PC-3 (cell line): ENCODE results near the gene RCSD1. TPM values are rescaled to one million over a fixed set of nuclear protein-coding genes. Genes with fewer than 3 reads are reported as not detected.

ENCODE experiments used
- ATAC-seq: fragments of 200-7000 bp; cut with Tn5 transposase; 2 replicates; pipeline ENCODE4 v1.9.1; 2020; ENCODE audit warnings: mild to moderate bottlenecking, moderate library complexity
- BruUV-seq: library from RNA; stranded (reverse); fragments of 400-500 nt; replicated peaks from 2 replicates; lab custom pipeline; 2021; lab: Mats Ljungman, UMichigan
- CTCF ChIA-PET: fragments of 300-600 bp; sonication (Branson Sonifier 250); formaldehyde crosslinking; loops from one replicate; lab custom pipeline; 2022; ENCODE audit warnings: antibody characterized with exemption; lab: Charles Lee
- POLR2A ChIA-PET: fragments of 300-600 bp; sonication (Branson Sonifier 250); formaldehyde crosslinking; loops from one replicate; lab custom pipeline; 2022; ENCODE audit warnings: antibody characterized with exemption; ENCODE audit not compliant: unreplicated experiment; lab: Charles Lee
- DNase-seq: peaks from one replicate; pipeline ENCODE4 v3.0.0-alpha.2; 2015
- H2AFZ ChIP-seq: fragments of 300-600 bp; sonication (generic); 2 replicates; pipeline ENCODE4 v1.6.0; 2016; ENCODE audit warnings: antibody characterized with exemption, low read length
- H3F3A ChIP-seq: fragments of 300-600 bp; sonication (generic); one replicate; pipeline ENCODE4 v1.6.0; 2017; ENCODE audit warnings: antibody characterized with exemption, low read length, control low read depth, mild to moderate bottlenecking; ENCODE audit not compliant: unreplicated experiment
- H3K27ac ChIP-seq: fragments of 300-600 bp; sonication (generic); 2 replicates; pipeline ENCODE4 v1.5.1; 2016; ENCODE audit warnings: mild to moderate bottlenecking, low read length
- H3K27me3 ChIP-seq: fragments of 300-600 bp; sonication (generic); 2 replicates; pipeline ENCODE4 v1.6.1; 2016; ENCODE audit warnings: low read length, mixed read lengths
- H3K36me3 ChIP-seq: fragments of 300-600 bp; sonication (generic); 2 replicates; pipeline ENCODE4 v1.6.1; 2016; ENCODE audit warnings: low read depth, mixed run types, low read length, mixed read lengths
- H3K4me1 ChIP-seq: fragments of 300-600 bp; sonication (generic); 2 replicates; pipeline ENCODE4 v1.5.1; 2016; ENCODE audit warnings: low read length; ENCODE audit not compliant: insufficient read depth
- H3K4me2 ChIP-seq: fragments of 300-600 bp; sonication (generic); 2 replicates; pipeline ENCODE4 v1.6.0; 2016; ENCODE audit warnings: low read length
- H3K4me3 ChIP-seq: fragments of 300-600 bp; sonication (generic); 2 replicates; pipeline ENCODE4 v1.5.1; 2016; ENCODE audit warnings: mild to moderate bottlenecking, low read length, mixed read lengths
- H3K79me2 ChIP-seq: fragments of 300-600 bp; sonication (generic); 2 replicates; pipeline ENCODE4 v1.6.1; 2017; ENCODE audit warnings: low read length, mixed read lengths
- H3K9ac ChIP-seq: fragments of 300-600 bp; sonication (generic); 2 replicates; pipeline ENCODE4 v1.6.0; 2016; ENCODE audit warnings: mild to moderate bottlenecking, low read length
- H3K9me2 ChIP-seq: fragments of 300-600 bp; sonication (generic); replicated peaks from 2 replicates; pipeline ENCODE4 v1.6.1; 2016; ENCODE audit warnings: mixed run types, low read length, mixed read lengths
- H3K9me3 ChIP-seq: fragments of 300-600 bp; sonication (generic); 2 replicates; pipeline ENCODE4 v1.6.1; 2016; ENCODE audit warnings: low read length, mixed read lengths
- H4K20me1 ChIP-seq: fragments of 300-600 bp; sonication (generic); 2 replicates; pipeline ENCODE4 v1.6.1; 2016; ENCODE audit warnings: low read length, mixed read lengths
- CTCF ChIP-seq: fragments of 300-600 bp; sonication (generic); conservative IDR thresholded peaks from 2 replicates; pipeline ENCODE4 v1.5.1; 2017; ENCODE audit warnings: antibody characterized with exemption, low read depth, mild to moderate bottlenecking, low read length
- EZH2 ChIP-seq: fragments of 300-600 bp; sonication (generic); IDR thresholded peaks from one replicate; pipeline ENCODE4 v1.6.1; 2017; ENCODE audit warnings: antibody characterized with exemption, mild to moderate bottlenecking, low read length; ENCODE audit not compliant: unreplicated experiment
- EZH2phosphoT487 ChIP-seq: fragments of 300-600 bp; sonication (generic); IDR thresholded peaks from 2 replicates; pipeline ENCODE4 v1.6.1; 2018; ENCODE audit warnings: mild to moderate bottlenecking, antibody characterized with exemption, low read length, borderline replicate concordance
- intact Hi-C: fragments of 100-400 bp; cut with micrococcal nuclease; formaldehyde crosslinking; loops from 2 replicates; pipeline ENCODE4 v1.9.0; 2023
- total RNA-seq: library from RNA; depleted of rRNA; stranded (reverse); fragments of >200 nt; gene quantifications from 2 replicates; pipeline ENCODE4 v1.2.3, GENCODE V29; 2014

The RCSD1 gene
- total RNA-seq, 1 experiment from 2014 or later = not detected

GRCh38 chr1:167661527-167662426, 31.7 kb downstream of the RCSD1 start:
- H3K4me1 ChIP-seq = peaks cover 33% of the 10 kb centered on the region
- BruUV-seq = no TSS peak
- TF ChIP-seq EZH2phosphoT487 (no peak), CTCF (no peak), EZH2 (no peak)
- H3K27me3 ChIP-seq = no peaks in the 10 kb centered on the region
- no peaks in the 10 kb centered on the region for H3K36me3 ChIP-seq
- H3F3A ChIP-seq = no peaks in the 10 kb centered on the region
- ChIA-PET POLR2A (no interaction called here), CTCF (no interaction called here)
- H3K9ac ChIP-seq = no peak overlapping the region
- H3K79me2 ChIP-seq = no peaks in the 10 kb centered on the region
- intact Hi-C loops = no loop called here
- H2AFZ ChIP-seq = no peak overlapping the region
- peak; percentile 98 for DNase-seq
- H4K20me1 ChIP-seq = no peaks in the 10 kb centered on the region
- no peak overlapping the region for H3K4me3 ChIP-seq
- no peak overlapping the region for H3K27ac ChIP-seq
- no peak overlapping the region for H3K4me2 ChIP-seq
- H3K9me2 ChIP-seq = no peaks in the 10 kb centered on the region
- no peaks in the 10 kb centered on the region for H3K9me3 ChIP-seq
- ATAC-seq = peak; percentile 88

GRCh38 chr1:167663002-167663772, 33.2 kb downstream of the RCSD1 start:
- intact Hi-C loops = no loop called here
- CTCF ChIA-PET = no interaction called here
- Histone ChIP-seq H2AFZ (no peak overlapping the region), H3K79me2 (no peaks in the 10 kb centered on the region), H3K27ac (no peak overlapping the region), H3K9me3 (no peaks in the 10 kb centered on the region), H3K4me1 (peaks cover 33% of the 10 kb centered on the region), H3F3A (no peaks in the 10 kb centered on the region), H4K20me1 (no peaks in the 10 kb centered on the region), H3K36me3 (no peaks in the 10 kb centered on the region), H3K4me2 (no peak overlapping the region), H3K27me3 (no peaks in the 10 kb centered on the region), H3K4me3 (no peak overlapping the region), H3K9ac (no peak overlapping the region), H3K9me2 (no peaks in the 10 kb centered on the region)
- DNase-seq (peak; percentile 50), ATAC-seq (peak; percentile 61)
- POLR2A ChIA-PET = no interaction called here
- BruUV-seq = no TSS peak
- no peak for TF ChIP-seq EZH2
- TF ChIP-seq EZH2phosphoT487 = no peak
- no peak for TF ChIP-seq CTCF
